Neural progenitor cell (in vitro differentiated cells): Measurements from ENCODE around the gene HEY2. TPM values are rescaled to one million over a fixed set of nuclear protein-coding genes. Genes with fewer than 3 reads are reported as not detected.

Source experiments
- DNase-seq: peaks from one replicate; pipeline ENCODE4 v3.0.0-alpha.2; 2016; ENCODE audit warnings: low spot score
- H2AFZ ChIP-seq: fragments of 200-600 bp; sonication (generic); replicated peaks from 2 replicates; pipeline ENCODE4 v1.6.1; 2016; ENCODE audit warnings: antibody characterized with exemption
- H3F3A ChIP-seq: fragments of 200-600 bp; sonication (generic); 2 replicates; pipeline ENCODE4 v1.6.1; 2016; ENCODE audit warnings: antibody characterized with exemption, low read depth
- H3K27ac ChIP-seq: fragments of 200-600 bp; sonication (generic); 2 replicates; pipeline ENCODE4 v1.5.1; 2016; ENCODE audit warnings: mild to moderate bottlenecking
- H3K27me3 ChIP-seq: fragments of 200-600 bp; sonication (generic); 2 replicates; pipeline ENCODE4 v1.6.1; 2016; ENCODE audit warnings: mild to moderate bottlenecking, moderate library complexity
- H3K36me3 ChIP-seq: fragments of 200-600 bp; sonication (generic); 2 replicates; pipeline ENCODE4 v1.5.1; 2016
- H3K4me1 ChIP-seq: fragments of 200-600 bp; sonication (generic); 2 replicates; pipeline ENCODE4 v1.6.1; 2016; ENCODE audit warnings: mixed run types
- H3K4me2 ChIP-seq: fragments of 200-600 bp; sonication (generic); 2 replicates; pipeline ENCODE4 v1.6.1; 2016
- H3K4me3 ChIP-seq: fragments of 200-600 bp; sonication (generic); 2 replicates; pipeline ENCODE4 v1.5.1; 2016
- H3K79me2 ChIP-seq: fragments of 200-600 bp; sonication (generic); 2 replicates; pipeline ENCODE4 v1.6.1; 2016; ENCODE audit warnings: low read depth
- H3K9ac ChIP-seq: fragments of 200-600 bp; sonication (generic); 2 replicates; pipeline ENCODE4 v1.6.1; 2016
- H3K9me3 ChIP-seq: fragments of 200-600 bp; sonication (generic); 2 replicates; pipeline ENCODE4 v1.5.1; 2016; ENCODE audit warnings: low read depth
- H4K20me1 ChIP-seq: fragments of 200-600 bp; sonication (generic); 2 replicates; pipeline ENCODE4 v1.6.1; 2016; ENCODE audit warnings: low read depth
- H3K27ac Mint-ChIP-seq: 3 replicates; pipeline ENCODE4 v1.8.0; 2021; ENCODE audit warnings: mixed read lengths
- H3K27me3 Mint-ChIP-seq: 2 replicates; pipeline ENCODE4 v1.8.0; 2022; ENCODE audit warnings: low read depth, mild to moderate bottlenecking, inconsistent platforms, moderate library complexity, mixed read lengths; ENCODE audit not compliant: insufficient read depth
- H3K36me3 Mint-ChIP-seq: 3 replicates; pipeline ENCODE4 v1.8.0; 2021; ENCODE audit warnings: mixed read lengths
- H3K4me1 Mint-ChIP-seq: 3 replicates; pipeline ENCODE4 v1.8.0; 2021; ENCODE audit warnings: mixed read lengths
- H3K4me3 Mint-ChIP-seq: 3 replicates; pipeline ENCODE4 v1.8.0; 2021; ENCODE audit warnings: mild to moderate bottlenecking, moderate library complexity, mixed read lengths
- H3K9me3 Mint-ChIP-seq: 3 replicates; pipeline ENCODE4 v1.8.0; 2020; ENCODE audit warnings: mixed read lengths
- CTCF ChIP-seq: fragments of 200-600 bp; sonication (generic); IDR thresholded peaks from 2 replicates; pipeline ENCODE4 v1.5.1; 2017; ENCODE audit warnings: antibody characterized with exemption, mild to moderate bottlenecking
- EZH2 ChIP-seq: fragments of 200-600 bp; sonication (generic); IDR thresholded peaks from 2 replicates; pipeline ENCODE4 v1.6.1; 2017; ENCODE audit warnings: antibody characterized with exemption, mild to moderate bottlenecking, moderate library complexity
- EZH2phosphoT487 ChIP-seq: fragments of 200-600 bp; sonication (generic); IDR thresholded peaks from 2 replicates; pipeline ENCODE4 v1.6.1; 2017; ENCODE audit warnings: antibody characterized with exemption
- total RNA-seq: library from RNA; depleted of rRNA; stranded (reverse); fragments of >200 nt; gene quantifications from 2 replicates; pipeline ENCODE4 v1.2.3, GENCODE V29; 2015; ENCODE audit warnings: low replicate concordance

HEY2 gene
- total RNA-seq, 1 donor from 2014 or later = 1.1 TPM

GRCh38 chr6:125745281-125746018 is 4.0 kb upstream of the HEY2 start:
- H3K9me3 ChIP-seq = no peaks in the 10 kb centered on the region
- H3K4me2 ChIP-seq = peak overlapping the region; percentile 83
- H3F3A ChIP-seq = peaks cover 33% of the 10 kb centered on the region
- Mint-ChIP-seq H3K4me1 (peaks cover 35% of the 10 kb centered on the region), H3K4me3 (no peak overlapping the region), H3K36me3 (no peaks in the 10 kb centered on the region), H3K27me3 (peaks cover 52% of the 10 kb centered on the region), H3K9me3 (no peaks in the 10 kb centered on the region), H3K27ac (no peak overlapping the region)
- H3K79me2 ChIP-seq = no peaks in the 10 kb centered on the region
- peak overlapping the region; percentile 80 for H3K4me3 ChIP-seq
- H3K4me1 ChIP-seq = peaks cover 29% of the 10 kb centered on the region
- no peaks in the 10 kb centered on the region for H3K36me3 ChIP-seq
- no peak overlapping the region for H2AFZ ChIP-seq
- no peak overlapping the region for H3K27ac ChIP-seq
- peak; percentile 33 for DNase-seq
- H3K9ac ChIP-seq = no peak overlapping the region
- peaks cover 17% of the 10 kb centered on the region for H4K20me1 ChIP-seq
- TF ChIP-seq EZH2 = no peak
- no peak for TF ChIP-seq EZH2phosphoT487
- TF ChIP-seq CTCF = no peak
- H3K27me3 ChIP-seq = peaks cover 72% of the 10 kb centered on the region

GRCh38 chr6:125746019-125746414 is 3.4 kb upstream of the HEY2 start:
- no peak overlapping the region for H2AFZ ChIP-seq
- Mint-ChIP-seq H3K4me1 (peaks cover 38% of the 10 kb centered on the region), H3K27ac (no peak overlapping the region), H3K27me3 (peaks cover 56% of the 10 kb centered on the region), H3K4me3 (peak overlapping the region; percentile 84), H3K36me3 (no peaks in the 10 kb centered on the region), H3K9me3 (no peaks in the 10 kb centered on the region)
- H3K9ac ChIP-seq = no peak overlapping the region
- peaks cover 78% of the 10 kb centered on the region for H3K27me3 ChIP-seq
- H3K36me3 ChIP-seq = no peaks in the 10 kb centered on the region
- H3K27ac ChIP-seq = no peak overlapping the region
- no peaks in the 10 kb centered on the region for H3K9me3 ChIP-seq
- no peaks in the 10 kb centered on the region for H3K79me2 ChIP-seq
- peaks cover 30% of the 10 kb centered on the region for H3K4me1 ChIP-seq
- H3F3A ChIP-seq = peaks cover 33% of the 10 kb centered on the region
- no peak for TF ChIP-seq EZH2
- TF ChIP-seq CTCF = no peak
- TF ChIP-seq EZH2phosphoT487 = no peak
- peaks cover 20% of the 10 kb centered on the region for H4K20me1 ChIP-seq
- H3K4me2 ChIP-seq = peak overlapping the region; percentile 83
- peak overlapping the region; percentile 80 for H3K4me3 ChIP-seq
- peak; percentile 25 for DNase-seq

GRCh38 chr6:125746731-125747588 is 2.5 kb upstream of the HEY2 start:
- Histone ChIP-seq H3K9ac (no peak overlapping the region), H3K79me2 (no peaks in the 10 kb centered on the region), H3K4me3 (peak overlapping the region; percentile 80), H3K9me3 (no peaks in the 10 kb centered on the region), H4K20me1 (peaks cover 20% of the 10 kb centered on the region), H3K4me1 (peaks cover 30% of the 10 kb centered on the region), H3F3A (peaks cover 33% of the 10 kb centered on the region), H3K27me3 (peaks cover 87% of the 10 kb centered on the region), H3K4me2 (peak overlapping the region; percentile 83), H3K27ac (no peak overlapping the region), H3K36me3 (no peaks in the 10 kb centered on the region), H2AFZ (no peak overlapping the region)
- H3K4me1 Mint-ChIP-seq = peaks cover 38% of the 10 kb centered on the region
- TF ChIP-seq EZH2 = no peak
- TF ChIP-seq CTCF = no peak
- TF ChIP-seq EZH2phosphoT487 = no peak
- DNase-seq = peak; percentile 93
- no peaks in the 10 kb centered on the region for H3K9me3 Mint-ChIP-seq
- peaks cover 56% of the 10 kb centered on the region for H3K27me3 Mint-ChIP-seq
- no peaks in the 10 kb centered on the region for H3K36me3 Mint-ChIP-seq
- H3K27ac Mint-ChIP-seq = no peak overlapping the region
- peak overlapping the region; percentile 84 for H3K4me3 Mint-ChIP-seq
